Activated T-helper 9 cell treated with anti-CD3 and anti-CD28 coated beads, Interleukin-2, amount 50 U/mL, for 16 hours (primary cell): ENCODE measurements around the gene MRPL52.
"Not testable (repeated sequence)": the region's sequence is repeated elsewhere in the genome, so short reads cannot be mapped to it uniquely, and the experiment has no call there.

Experiments
- DNase-seq: peaks from one replicate; pipeline ENCODE4 v3.0.0-alpha.2; 2020; ENCODE audit warnings: low read depth

Gene MRPL52

DNA sequence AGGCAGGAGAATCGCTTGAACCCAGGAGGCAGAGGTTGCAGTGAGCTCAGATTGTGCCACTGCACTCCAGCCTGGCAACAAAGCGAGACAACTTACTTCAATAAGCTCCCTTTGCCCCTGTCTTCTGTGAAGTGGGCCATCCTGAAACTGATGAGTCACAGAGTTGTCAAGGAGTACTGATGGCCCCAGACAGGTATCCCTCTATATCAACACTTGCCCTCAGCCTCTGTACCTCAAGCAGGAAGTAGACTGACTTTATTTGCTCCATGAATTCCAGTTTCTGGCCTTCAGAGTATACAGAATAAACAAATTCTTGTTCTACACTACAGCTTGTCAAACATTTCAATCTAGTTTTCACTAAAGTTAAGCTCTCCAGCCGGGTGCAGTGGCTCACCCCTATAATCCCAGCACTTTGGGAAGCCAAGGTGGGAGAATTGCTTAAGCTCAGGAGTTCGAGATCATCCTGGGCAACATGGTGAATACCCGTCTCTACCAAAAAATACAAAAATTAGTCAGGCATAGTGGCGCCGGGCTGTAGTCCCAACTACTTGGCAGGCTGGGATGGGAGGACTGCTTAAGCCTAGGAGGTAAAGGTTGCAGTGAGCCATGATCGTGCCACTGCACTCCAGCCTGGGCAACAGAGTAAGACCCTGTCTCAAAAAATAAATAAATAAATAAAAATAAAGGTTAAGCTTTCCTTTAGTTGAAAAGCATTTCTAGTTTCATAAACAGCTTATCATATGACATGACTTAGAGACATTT lies 25.5 kb downstream of the MRPL52 start:
- DNase-seq, result no peak

DNA sequence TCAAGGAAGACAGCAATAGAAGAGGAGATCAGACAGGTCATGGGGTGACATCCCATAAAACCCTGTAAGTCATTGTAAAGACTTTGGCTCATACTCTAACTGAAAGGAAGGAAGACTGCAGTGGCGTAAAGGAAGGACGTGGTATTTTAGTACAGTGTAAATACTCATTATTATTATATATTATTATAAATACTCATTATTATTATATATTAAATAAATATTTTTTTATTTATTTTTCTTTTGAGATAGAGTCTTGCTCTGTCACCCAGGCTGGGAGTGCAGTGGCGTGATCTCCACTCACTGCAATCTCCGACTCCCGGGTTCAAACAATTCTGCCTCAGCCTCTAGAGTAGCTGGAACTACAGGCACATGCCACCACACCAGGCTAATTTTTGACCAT lies 26.7 kb downstream of the MRPL52 start:
- DNase-seq, result no peak

DNA sequence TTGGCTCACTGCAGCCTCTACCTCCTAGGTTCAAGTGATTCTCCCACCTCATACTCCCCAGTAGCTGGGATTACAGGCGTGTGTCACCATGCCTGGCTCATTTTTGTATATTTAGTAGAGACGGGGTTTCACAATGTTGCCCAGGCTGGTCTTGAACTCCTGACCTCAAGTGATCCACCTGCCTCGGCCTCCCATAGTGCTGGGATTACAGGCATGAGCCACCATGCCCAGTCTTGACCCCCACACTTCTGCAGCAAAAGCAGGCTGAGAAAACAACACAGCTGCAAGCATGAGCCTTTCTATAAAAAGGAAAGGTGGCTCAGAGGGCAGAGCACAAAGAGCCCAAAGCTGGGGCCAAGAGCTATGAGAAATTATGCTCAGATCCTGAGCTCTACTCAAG lies 30.7 kb downstream of the MRPL52 start:
- DNase-seq, result not testable (repeated sequence)

DNA sequence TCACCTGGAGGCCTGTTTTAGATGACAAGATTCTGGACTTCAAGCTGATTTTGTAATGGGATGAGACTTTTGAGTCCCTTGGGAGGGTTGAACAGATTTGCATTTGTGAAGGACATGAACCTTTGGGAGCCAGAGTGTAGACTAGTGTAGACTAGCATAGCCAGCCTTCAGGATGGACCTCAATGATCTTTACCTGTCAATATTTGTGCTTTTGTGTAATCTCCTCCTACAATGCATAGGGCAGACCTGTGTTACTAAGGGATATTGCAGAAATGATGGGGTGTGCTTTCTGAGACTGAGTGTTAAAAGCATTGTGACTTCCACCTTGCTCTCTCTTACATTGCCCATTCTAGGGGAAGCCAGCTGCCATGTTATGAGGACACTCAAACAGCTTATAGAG lies 32.0 kb downstream of the MRPL52 start:
- no peak for DNase-seq

DNA sequence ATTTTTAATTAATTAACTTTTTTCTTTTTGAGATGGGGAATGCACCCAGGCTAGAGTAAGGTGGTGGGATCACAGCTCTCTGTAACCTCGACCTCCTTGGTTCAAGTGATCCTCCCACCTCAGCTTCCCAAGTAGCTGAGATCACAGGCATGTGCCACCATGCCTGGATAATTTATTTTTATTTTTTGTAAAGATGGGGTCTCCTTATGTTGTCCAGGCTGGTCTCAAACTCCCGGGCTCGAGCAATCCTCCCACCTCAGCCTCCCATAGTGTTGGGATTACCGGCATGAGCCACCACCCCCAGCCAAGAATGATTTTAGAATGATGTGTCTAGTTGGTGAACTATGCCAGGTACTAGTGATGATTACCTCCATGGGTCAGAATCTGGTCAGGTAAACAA lies 35.3 kb downstream of the MRPL52 start:
- no peak for DNase-seq

DNA sequence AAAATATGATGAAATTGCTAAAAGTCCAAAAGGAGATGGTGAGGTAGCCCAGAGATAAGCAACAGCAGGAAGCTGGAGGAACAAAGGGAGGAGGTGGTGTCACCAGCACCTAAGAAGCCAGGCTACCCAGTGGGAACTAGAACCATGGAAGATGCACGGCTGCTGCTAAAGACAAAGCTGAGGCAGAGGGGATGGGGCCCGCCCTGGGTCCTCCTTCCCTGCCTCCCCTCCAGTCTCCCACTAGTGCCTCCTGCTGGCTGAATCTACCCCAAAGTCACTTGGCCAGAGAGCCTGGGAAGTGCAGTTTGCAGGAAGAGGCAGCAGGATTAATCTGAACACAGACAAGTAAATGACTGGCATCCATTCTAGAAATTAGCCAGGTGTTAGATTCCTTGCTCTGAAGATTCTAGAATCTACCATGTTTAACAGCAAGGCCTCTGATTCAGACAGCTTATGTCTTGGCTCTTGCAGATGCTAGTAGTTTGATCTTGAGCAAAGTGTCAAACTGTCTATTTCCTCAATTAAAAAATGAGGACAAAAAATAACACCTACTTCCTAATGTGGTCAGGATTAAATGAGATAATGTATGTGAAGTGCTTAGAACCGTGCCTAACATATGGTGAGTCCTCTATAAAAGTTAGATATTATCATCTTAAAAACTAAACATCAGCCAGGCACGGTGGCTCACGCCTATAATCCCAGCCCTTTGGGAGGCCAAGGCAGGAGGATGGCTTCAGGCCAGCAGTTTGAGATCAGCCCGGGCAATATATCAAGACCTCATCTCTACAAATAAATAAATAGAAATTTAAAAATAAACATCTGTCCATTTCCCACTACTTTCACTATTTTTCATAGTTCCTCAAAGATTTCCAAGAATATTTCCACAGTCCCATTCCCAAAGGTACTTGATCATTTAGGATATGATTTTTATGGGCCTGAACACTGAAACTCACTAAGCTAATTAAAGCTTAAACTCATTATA lies 36.0 kb downstream of the MRPL52 start:
- no peak for DNase-seq

DNA sequence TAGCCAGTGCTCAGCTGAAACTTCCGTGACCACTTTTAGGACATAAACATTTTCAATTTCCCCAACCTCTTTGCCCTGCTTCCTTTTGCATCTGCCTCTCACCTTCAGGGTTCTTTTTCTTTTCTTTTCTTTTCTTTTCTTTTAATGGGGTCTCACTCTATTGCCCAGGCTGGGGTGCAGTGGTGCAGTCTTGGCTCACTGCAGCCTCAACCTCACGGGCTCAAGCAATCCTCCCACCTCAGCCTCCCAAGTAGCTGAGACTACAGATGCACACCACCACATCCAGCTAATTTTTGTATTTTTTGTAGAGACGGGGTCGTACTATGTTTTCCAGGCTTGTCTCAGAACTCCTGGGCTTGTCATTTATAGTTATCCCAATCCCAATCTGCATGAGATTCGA lies 37.2 kb downstream of the MRPL52 start:
- DNase-seq, result no peak

DNA sequence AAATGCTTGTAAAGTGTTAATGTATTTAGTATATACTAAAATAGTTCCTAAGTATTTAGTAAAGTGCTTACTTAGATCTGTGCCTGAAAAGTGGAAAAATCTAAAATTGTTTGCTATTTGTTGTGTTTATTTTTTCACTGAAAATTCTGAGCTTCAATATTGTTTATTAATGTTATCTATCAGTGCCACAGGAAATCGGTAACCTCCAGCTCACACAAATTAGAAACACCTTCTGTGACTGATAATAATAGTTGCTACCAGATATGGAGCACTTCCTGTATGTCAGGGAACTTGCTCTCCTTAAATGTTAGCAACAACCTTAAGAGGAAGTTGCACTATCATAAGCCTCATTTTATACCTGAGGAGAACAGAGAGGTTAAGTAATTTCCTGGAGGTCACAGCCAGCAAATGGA lies 41.1 kb downstream of the MRPL52 start:
- no peak for DNase-seq

DNA sequence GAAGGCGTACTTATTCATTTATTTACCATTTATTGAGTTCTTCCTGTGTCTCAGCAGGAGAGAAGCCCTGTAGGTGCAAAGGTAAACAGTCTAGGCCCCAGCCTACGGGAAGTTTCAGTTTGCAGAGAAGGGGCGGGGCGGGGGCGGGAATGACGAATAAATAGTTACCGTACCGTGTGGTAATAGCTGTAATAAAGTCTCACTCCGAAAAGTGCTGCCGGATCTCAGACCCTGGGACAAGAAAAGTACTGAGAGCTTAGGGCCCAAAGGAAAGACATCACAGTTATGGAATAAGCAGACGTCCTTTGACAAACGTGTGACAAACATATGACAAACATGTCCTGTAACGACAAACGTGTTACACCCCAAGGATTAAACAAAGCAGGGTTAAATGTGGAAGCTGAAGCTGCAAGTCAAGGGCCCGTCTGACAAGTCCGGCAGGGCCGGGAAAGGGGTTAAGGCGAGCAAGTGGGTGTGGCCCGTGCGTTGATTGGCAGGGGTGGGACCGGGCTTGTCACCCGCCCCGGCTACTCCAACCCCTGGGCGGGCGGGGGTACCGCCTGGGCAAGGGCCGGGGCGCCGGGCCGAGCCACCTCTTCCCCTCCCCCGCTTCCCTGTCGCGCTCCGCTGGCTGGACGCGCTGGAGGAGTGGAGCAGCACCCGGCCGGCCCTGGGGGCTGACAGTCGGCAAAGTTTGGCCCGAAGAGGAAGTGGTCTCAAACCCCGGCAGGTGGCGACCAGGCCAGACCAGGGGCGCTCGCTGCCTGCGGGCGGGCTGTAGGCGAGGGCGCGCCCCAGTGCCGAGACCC lies 41.7 kb downstream of the MRPL52 start, which contains the start of gene LRP10:
Gene LRP10, plus strand, starts transcription at position 517 of the 809 bp plus-strand sequence. CDS start 564 bp downstream, outside the sequence.
- DNase-seq, result peak; percentile 69

DNA sequence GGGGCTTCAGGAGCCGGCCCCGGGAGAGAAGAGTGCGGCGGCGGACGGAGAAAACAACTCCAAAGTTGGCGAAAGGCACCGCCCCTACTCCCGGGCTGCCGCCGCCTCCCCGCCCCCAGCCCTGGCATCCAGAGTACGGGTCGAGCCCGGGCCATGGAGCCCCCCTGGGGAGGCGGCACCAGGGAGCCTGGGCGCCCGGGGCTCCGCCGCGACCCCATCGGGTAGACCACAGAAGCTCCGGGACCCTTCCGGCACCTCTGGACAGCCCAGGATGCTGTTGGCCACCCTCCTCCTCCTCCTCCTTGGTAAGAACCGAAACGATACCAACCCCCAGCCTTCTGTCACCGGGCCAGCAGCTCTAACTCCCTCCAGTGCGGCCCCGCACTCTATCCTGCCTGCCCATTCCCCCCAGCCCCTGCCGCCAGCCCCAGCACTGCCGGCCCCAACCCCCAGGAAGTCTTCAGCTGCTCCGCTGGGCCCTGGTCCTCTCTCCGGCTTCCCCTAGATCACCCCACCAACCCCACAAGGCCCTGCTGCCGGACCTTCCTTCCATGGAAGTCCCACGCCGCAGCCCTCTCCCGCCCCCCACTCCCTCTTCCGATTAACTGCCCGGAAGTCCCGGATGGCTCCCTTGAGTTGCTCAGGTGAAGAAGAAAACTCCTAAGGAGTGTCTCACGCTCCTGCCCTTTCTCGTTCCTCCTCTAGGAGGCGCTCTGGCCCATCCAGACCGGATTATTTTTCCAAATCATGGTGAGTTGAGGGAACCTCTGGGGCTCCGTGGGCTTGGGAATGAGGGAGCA lies 42.5 kb downstream of the MRPL52 start:
- DNase-seq, result peak; percentile 66

DNA sequence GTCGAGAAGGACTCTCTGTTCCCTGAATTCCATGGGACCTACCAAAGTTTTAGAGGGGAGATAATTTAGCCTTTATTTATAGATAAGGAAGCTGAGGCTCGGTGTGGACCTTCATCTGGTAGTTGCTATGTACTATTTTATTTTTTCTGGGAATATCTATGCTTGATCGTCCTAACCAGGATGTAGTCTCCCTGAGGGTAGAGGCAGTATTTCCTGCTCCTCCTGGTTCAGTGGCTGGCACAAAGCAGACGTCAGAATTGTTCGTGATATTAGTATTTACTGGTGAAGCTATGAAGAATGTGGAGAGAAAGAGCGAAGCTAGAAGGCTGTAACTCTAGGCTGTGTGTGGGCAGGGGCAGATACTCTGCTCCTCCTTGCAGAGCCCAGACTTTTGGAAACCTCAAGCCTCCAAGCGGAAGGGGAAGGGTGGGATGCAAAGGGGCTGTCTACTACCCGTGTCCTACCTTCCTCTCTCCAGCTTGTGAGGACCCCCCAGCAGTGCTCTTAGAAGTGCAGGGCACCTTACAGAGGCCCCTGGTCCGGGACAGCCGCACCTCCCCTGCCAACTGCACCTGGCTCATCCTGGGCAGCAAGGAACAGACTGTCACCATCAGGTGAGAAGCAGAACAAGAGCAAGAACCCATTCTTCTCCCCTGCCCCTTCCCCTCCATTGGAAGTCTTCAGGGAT lies 43.3 kb downstream of the MRPL52 start:
- DNase-seq, result no peak

DNA sequence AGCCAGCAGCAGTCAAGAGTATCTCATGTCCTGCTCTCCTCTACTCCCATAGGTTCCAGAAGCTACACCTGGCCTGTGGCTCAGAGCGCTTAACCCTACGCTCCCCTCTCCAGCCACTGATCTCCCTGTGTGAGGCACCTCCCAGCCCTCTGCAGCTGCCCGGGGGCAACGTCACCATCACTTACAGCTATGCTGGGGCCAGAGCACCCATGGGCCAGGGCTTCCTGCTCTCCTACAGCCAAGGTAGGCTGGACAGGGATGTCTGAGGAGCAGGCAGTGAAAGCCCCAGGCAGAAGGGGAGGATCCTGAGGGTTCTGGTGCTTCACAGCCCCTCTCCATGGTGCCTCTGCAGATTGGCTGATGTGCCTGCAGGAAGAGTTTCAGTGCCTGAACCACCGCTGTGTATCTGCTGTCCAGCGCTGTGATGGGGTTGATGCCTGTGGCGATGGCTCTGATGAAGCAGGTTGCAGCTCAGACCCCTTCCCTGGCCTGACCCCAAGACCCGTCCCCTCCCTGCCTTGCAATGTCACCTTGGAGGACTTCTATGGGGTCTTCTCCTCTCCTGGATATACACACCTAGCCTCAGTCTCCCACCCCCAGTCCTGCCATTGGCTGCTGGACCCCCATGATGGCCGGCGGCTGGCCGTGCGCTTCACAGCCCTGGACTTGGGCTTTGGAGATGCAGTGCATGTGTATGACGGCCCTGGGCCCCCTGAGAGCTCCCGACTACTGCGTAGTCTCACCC lies 45.5 kb downstream of the MRPL52 start:
- DNase-seq, result no peak

DNA sequence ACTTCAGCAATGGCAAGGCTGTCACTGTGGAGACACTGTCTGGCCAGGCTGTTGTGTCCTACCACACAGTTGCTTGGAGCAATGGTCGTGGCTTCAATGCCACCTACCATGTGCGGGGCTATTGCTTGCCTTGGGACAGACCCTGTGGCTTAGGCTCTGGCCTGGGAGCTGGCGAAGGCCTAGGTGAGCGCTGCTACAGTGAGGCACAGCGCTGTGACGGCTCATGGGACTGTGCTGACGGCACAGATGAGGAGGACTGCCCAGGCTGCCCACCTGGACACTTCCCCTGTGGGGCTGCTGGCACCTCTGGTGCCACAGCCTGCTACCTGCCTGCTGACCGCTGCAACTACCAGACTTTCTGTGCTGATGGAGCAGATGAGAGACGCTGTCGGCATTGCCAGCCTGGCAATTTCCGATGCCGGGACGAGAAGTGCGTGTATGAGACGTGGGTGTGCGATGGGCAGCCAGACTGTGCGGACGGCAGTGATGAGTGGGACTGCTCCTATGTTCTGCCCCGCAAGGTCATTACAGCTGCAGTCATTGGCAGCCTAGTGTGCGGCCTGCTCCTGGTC lies 46.1 kb downstream of the MRPL52 start:
- DNase-seq, result no peak

DNA sequence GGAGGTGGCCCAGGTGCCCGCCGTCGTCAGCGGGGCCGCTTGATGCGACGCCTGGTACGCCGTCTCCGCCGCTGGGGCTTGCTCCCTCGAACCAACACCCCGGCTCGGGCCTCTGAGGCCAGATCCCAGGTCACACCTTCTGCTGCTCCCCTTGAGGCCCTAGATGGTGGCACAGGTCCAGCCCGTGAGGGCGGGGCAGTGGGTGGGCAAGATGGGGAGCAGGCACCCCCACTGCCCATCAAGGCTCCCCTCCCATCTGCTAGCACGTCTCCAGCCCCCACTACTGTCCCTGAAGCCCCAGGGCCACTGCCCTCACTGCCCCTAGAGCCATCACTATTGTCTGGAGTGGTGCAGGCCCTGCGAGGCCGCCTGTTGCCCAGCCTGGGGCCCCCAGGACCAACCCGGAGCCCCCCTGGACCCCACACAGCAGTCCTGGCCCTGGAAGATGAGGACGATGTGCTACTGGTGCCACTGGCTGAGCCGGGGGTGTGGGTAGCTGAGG lies 47.4 kb downstream of the MRPL52 start:
- no peak for DNase-seq

DNA sequence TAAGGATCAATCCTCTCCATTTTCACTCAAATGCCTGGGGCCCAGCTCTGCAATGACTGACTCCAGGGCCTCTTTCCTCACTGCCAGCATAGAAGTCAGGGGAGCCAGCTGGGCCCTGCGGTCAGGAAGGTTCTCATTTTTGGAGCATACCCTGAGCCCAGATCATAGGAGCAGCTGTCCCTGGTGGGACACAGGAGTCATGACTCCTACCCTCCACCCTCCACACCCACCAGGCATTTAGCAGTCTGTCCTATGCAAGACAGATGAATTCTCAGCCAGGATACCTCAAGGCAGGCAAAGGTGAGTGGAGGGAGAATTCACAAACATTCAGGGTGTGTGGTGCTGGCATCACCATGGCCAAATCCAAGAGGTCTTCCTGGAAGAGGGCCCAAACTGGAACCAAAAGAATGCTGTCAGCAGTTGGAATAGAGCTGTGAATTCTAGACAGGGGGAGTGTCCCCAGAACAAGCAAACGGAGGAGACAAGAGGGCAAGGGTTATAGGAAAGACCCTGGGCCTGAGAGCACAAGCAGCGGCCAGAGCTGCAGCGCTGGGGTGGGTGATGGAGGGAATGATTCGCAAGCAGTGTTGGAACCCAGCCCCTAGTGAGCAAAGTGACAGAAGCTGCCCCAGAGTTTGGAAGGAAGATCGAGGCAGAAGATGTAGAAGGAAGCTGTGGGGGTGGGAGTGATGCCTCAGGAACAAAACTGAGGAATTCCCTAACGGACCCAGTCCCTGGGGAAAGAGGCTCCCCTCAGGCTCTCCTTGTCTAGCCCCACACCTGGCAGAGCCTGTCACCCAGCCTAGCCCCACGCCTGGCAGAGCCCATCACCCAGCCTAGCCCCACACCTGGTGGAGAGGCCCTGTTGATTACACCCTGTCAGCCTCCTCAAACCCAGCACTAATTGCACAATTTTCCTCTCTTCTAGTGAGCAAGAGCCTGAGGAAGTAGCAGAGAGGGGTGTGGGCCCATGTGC lies 48.9 kb downstream of the MRPL52 start:
- DNase-seq, result no peak

DNA sequence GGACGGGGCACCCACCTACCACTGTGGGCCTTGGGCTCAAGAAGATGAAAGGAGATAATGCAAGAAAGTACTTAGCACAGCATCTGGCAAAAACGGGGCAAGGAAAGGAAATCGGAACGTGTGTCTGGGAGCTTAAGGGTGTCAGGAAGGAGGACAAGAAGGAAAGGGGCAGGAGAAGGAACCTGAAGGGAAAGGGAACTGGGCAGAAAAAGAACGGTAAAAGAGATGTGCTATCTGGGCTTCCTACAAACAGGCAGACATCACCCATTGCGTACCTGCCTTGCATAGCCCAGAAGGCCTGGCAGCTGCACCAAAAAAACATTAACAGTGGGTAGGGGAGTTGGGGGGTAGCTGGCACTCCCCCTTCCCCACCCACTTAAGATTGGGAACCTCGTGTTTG lies 52.4 kb downstream of the MRPL52 start:
- no peak for DNase-seq

DNA sequence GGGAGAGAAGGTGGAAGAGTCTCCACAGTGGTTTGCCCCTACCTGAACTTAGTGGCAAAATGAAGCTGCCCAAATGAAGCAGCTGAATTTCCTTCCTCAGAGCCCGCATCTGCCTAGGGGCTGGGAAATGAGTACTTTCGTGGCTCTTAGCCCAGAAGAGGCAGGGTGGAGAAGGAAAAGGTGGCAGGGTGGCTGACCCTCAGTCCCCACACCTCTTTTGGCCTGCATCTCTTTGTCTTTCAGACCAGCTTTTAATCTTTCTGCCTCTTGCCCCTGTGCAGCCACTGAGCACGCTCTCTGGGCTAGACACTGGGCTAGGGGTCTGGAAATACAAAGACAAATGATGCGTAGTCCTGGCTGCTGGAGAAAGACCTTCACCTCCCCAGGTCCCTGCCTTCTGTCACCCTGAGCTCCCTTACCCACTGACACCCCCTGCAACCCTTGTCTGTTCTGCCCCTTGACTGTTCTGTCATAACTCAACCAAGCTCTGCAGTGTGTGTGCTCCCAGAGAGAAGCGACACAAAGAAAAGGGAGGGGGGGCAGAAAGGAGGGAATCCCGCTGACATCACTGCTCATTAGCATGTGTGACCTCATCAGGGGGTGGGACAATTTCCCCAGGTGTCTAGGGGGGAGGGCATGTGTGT lies 53.0 kb downstream of the MRPL52 start:
- DNase-seq, result no peak
